ENCODE data around the gene SULT4A1. TPM values are rescaled to one million over a fixed set of nuclear protein-coding genes. Genes with fewer than 3 reads are reported as not detected.

Gene SULT4A1
- total RNA-seq, 1 experiment from 2014 or later: 8.4 TPM

DNA sequence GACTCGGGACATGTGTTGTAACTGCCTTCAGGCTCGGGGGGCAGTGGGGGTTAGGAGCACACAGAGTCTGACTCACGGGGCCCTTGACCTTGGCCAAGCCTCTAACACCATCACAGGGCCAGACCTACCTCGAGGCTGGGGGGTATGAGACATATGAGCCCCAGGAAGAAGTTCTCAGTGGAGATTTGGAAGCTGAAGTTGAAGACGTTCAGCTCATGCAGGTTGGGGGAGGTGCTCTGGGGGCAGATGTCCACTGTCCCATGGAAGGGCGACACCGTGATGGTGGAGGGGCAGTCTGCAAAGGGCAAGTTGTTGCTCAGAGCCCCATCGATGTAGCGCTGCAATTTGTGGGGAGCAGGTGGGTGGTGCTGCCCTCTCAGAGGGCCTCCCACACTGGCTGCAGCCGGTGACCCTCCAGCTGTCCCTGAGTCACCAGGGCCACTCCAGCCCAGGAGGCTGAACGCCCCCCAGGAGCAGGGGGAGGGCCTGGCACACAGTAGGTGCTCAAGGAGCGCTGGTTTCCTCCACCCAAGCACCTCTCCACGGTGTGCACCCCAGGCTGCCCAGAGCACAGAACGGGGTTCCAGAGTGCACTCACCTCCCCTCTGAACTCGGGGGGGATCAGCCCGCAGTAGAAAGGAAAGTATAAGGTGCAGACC lies 27.0 kb upstream of the SULT4A1 start:
- H2AFZ ChIP-seq (ENCODE audit: low read depth, low read length, poor library complexity, severe bottlenecking): no peak overlapping the region
- H3K4me1 ChIP-seq (ENCODE audit: control insufficient read depth in 1 of 2, insufficient read depth in 2 of 2, low read length in 2 of 2): peaks cover 0 to 11% of the 10 kb centered on the region in 2 experiments; a peak in 1 of 4 replicates
- no peak overlapping the region for H3K9ac ChIP-seq (ENCODE audit: low read length)
- TF ChIP-seq FOSL1 (IDR thresholded peaks at IDR 0.05; ENCODE audit: low read depth): no peak
- TF ChIP-seq ELF1 (IDR thresholded peaks at IDR 0.05; ENCODE audit: borderline replicate concordance, low read depth): no peak
- no peak for TF ChIP-seq EZH2 (IDR thresholded peaks at IDR 0.05)
- no peak for TF ChIP-seq EGR1 (IDR thresholded peaks at IDR 0.05; ENCODE audit: low read depth)
- no peak for TF ChIP-seq ZNF274 (IDR thresholded peaks at IDR 0.05; ENCODE audit: low read depth, low read length)
- no peak for TF ChIP-seq SP1 (IDR thresholded peaks at IDR 0.05; ENCODE audit: low read depth)
- no peak for TF ChIP-seq POLR2A (IDR thresholded peaks at IDR 0.05; ENCODE audit: borderline replicate concordance, extremely low read depth, insufficient read depth, insufficient read length)
- no peak for TF ChIP-seq JUND (IDR thresholded peaks at IDR 0.05)
- TF ChIP-seq TCF7L2 (IDR thresholded peaks at IDR 0.05; ENCODE audit: borderline replicate concordance, extremely low read depth, insufficient read depth, insufficient read length): no peak
- TF ChIP-seq POLR2AphosphoS5 (IDR thresholded peaks at IDR 0.05; ENCODE audit: low read depth, low read length): no peak
- TF ChIP-seq EZH2phosphoT487 (IDR thresholded peaks at IDR 0.05; ENCODE audit: borderline replicate concordance): no peak
- TF ChIP-seq YY1 (IDR thresholded peaks at IDR 0.05; ENCODE audit: extremely low read depth, insufficient replicate concordance, low read depth, low read length): no peak
- TF ChIP-seq RAD21 (IDR thresholded peaks at IDR 0.05; ENCODE audit: low read depth): no peak
- no peak for TF ChIP-seq SIN3A (IDR thresholded peaks at IDR 0.05; ENCODE audit: low read depth)
- no peak for TF ChIP-seq REST (IDR thresholded peaks at IDR 0.05; ENCODE audit: low read depth)
- ATAC-seq: no peak
- no peak overlapping the region for H3K4me3 ChIP-seq (replicated peaks in 1 of 2; ENCODE audit: low read depth in 1 of 2, low read length in 2 of 2)
- H3K4me2 ChIP-seq (ENCODE audit: low read length): no peak overlapping the region
- no peak overlapping the region for H3K27ac ChIP-seq (ENCODE audit: low read depth, low read length)
- H3K9me2 ChIP-seq (ENCODE audit: insufficient read depth): no peaks in the 10 kb centered on the region
- no peaks in the 10 kb centered on the region for H3K36me3 ChIP-seq (ENCODE audit: control insufficient read depth in 1 of 2, insufficient read depth in 2 of 2, low read length in 2 of 2)
- H4K20me1 ChIP-seq (ENCODE audit: insufficient read depth): no peaks in the 10 kb centered on the region
- DNase-seq (ENCODE audit: low read depth, low spot score): no peak
- H3K79me2 ChIP-seq (ENCODE audit: insufficient read depth, low read length): no peaks in the 10 kb centered on the region
- POLR2A ChIA-PET: no interaction called here
- BruUV-seq (replicated peaks): no TSS peak
- intact Hi-C loops (cut with micrococcal nuclease): loop anchor here (10.0 kb wide), 2 partner anchors 195 to 735 kb away; no protein-coding TSS in a partner anchor
- CTCF ChIA-PET: interaction anchor here (3.8 kb wide), 1 partner anchor 57 kb away, joined by 22 read pairs; no protein-coding TSS in a partner anchor
- no peaks in the 10 kb centered on the region for H3K27me3 ChIP-seq (ENCODE audit: insufficient read depth, low read length)
- H3K9me3 ChIP-seq (ENCODE audit: control insufficient read depth in 1 of 2, insufficient read depth in 1 of 2, low read depth in 1 of 2, low read length in 2 of 2): no peaks in the 10 kb centered on the region
- RAD21 ChIA-PET (ENCODE audit: low non-redundant PET in 1 of 2, low total read pairs in 2 of 2, uncharacterized antibody in 2 of 2, unreplicated experiment in 2 of 2): no interaction called here

Data from HCT116 (cell line).